ENCODE results near the gene NINJ1. TPM values are rescaled to one million over a fixed set of nuclear protein-coding genes. Genes with fewer than 3 reads are reported as not detected.
"Not testable (repeated sequence)": the region's sequence is repeated elsewhere in the genome, so short reads cannot be mapped to it uniquely, and the experiment has no call there.

The NINJ1 gene
- total RNA-seq, 1 donor from 2014 or later: 21.6 TPM

- Mint-ChIP-seq H3K27me3 (peaks cover 3% of the 10 kb centered on the region), H3K4me3 (no peak overlapping the region), H3K36me3 (peaks cover 5% of the 10 kb centered on the region), H3K4me1 (ENCODE audit: unreplicated experiment) (peaks cover 6% of the 10 kb centered on the region), H3K9me3 (no peaks in the 10 kb centered on the region), H3K27ac (no peak overlapping the region)
- TF ChIP-seq, protein P1, sequence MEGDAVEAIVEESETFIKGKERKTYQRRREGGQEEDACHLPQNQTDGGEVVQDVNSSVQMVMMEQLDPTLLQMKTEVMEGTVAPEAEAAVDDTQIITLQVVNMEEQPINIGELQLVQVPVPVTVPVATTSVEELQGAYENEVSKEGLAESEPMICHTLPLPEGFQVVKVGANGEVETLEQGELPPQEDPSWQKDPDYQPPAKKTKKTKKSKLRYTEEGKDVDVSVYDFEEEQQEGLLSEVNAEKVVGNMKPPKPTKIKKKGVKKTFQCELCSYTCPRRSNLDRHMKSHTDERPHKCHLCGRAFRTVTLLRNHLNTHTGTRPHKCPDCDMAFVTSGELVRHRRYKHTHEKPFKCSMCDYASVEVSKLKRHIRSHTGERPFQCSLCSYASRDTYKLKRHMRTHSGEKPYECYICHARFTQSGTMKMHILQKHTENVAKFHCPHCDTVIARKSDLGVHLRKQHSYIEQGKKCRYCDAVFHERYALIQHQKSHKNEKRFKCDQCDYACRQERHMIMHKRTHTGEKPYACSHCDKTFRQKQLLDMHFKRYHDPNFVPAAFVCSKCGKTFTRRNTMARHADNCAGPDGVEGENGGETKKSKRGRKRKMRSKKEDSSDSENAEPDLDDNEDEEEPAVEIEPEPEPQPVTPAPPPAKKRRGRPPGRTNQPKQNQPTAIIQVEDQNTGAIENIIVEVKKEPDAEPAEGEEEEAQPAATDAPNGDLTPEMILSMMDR (conservative IDR thresholded peaks at IDR 0.05): no peak
- no peak for DNase-seq (ENCODE audit: extremely low spot score, unreplicated experiment)
These were observed 15.0 kb downstream of the NINJ1 start for GRCh38 chr9:93118863-93119702.

GRCh38 chr9:93117924-93118862 is 15.9 kb downstream of the NINJ1 start:
- peaks cover 3% of the 10 kb centered on the region for H3K27me3 Mint-ChIP-seq
- H3K9me3 Mint-ChIP-seq: no peaks in the 10 kb centered on the region
- peaks cover 5% of the 10 kb centered on the region for H3K36me3 Mint-ChIP-seq
- DNase-seq (ENCODE audit: extremely low spot score, unreplicated experiment): no peak
- TF ChIP-seq, protein P1 (conservative IDR thresholded peaks at IDR 0.05): no peak
- H3K4me3 Mint-ChIP-seq: no peak overlapping the region
- no peak overlapping the region for H3K27ac Mint-ChIP-seq
- H3K4me1 Mint-ChIP-seq (ENCODE audit: unreplicated experiment): peaks cover 6% of the 10 kb centered on the region

DNA sequence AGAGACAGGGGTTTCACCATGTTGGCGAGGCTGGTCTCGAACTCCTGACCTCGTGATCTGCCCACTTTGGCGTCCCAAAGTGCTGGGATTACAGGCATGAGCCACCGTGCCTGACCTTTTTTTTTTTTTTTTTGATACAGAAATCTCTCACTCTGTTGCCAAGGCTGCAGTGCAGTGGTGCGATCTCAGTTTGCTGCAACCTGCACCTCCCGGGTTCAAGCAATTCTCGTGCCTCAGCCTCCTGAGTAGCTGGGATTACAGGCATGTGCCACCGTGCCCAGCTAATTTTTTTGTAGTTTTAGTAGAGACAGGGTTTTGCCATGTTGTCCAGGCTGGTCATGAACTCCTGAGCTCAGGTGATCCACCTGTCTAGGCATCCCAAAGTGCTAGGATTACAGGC is 16.5 kb downstream of the NINJ1 start:
- not testable (repeated sequence) for H3K27me3 Mint-ChIP-seq; H3K27ac Mint-ChIP-seq; H3K36me3 Mint-ChIP-seq; H3K4me1 Mint-ChIP-seq (ENCODE audit: unreplicated experiment); H3K9me3 Mint-ChIP-seq; DNase-seq (ENCODE audit: extremely low spot score, unreplicated experiment); H3K4me3 Mint-ChIP-seq

DNA sequence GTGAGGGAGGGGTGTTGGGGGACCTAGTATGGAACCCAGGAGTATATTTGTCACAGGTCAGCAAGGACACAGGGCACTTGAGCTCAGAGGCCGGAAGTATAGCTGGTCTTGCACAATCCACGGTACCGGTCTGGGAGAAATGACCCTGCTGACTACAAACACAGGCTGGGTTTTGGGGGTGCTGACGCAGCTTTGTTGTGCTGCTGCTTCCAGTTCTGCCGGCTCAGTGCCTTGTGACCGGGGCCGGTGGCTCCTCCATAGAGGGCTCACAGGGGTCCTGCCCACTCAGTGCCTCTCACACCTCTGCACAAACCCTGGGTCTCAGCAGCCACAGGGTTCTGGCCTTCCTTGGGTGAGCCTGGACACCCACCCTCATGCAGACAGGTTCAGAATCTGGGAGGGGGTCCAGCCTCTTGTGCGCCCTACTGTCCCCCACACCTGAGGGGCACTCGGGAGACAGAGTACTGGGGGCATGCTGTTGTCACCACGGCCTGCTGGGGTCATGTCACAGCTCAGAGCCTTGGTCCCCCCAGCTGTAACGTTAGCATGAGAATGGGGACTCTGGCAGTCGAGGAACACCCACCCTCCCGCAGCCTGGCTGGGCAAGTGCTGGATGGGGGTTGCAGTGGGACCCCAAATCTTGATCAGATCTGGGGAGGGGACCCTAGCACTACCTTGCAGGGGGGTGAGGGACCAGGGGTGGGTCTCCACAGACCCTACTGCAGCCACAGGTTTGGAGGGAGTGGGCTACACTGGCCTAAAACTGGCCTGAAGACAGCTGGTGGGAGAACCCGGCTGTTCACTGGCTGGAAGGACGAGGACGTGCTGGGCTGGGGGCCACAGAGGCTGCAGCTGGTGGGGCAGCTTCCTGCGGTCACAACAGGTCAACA is 17.7 kb downstream of the NINJ1 start:
- DNase-seq (ENCODE audit: extremely low spot score, unreplicated experiment): no peak
- Mint-ChIP-seq H3K4me1 (ENCODE audit: unreplicated experiment) (peaks cover 6% of the 10 kb centered on the region), H3K9me3 (no peaks in the 10 kb centered on the region), H3K27ac (no peak overlapping the region), H3K36me3 (peaks cover 5% of the 10 kb centered on the region), H3K4me3 (no peak overlapping the region), H3K27me3 (peaks cover 3% of the 10 kb centered on the region)
- TF ChIP-seq, protein P1 (conservative IDR thresholded peaks at IDR 0.05): no peak

GRCh38 chr9:93115486-93116071 is 18.5 kb downstream of the NINJ1 start:
- peaks cover 6% of the 10 kb centered on the region for H3K4me1 Mint-ChIP-seq (ENCODE audit: unreplicated experiment)
- no peak overlapping the region for H3K27ac Mint-ChIP-seq
- no peak for DNase-seq (ENCODE audit: extremely low spot score, unreplicated experiment)
- TF ChIP-seq, protein P1 (conservative IDR thresholded peaks at IDR 0.05): no peak
- peaks cover 3% of the 10 kb centered on the region for H3K27me3 Mint-ChIP-seq
- H3K9me3 Mint-ChIP-seq: no peaks in the 10 kb centered on the region
- peaks cover 8% of the 10 kb centered on the region for H3K36me3 Mint-ChIP-seq
- H3K4me3 Mint-ChIP-seq: no peak overlapping the region

Measured in type B pancreatic cell (in vitro differentiated cells).